K562 (cell line): ENCODE measurements around the gene ARHGEF40. TPM values are rescaled to one million over a fixed set of nuclear protein-coding genes. Genes with fewer than 3 reads are reported as not detected.

Source experiments
- BDP1 ChIP-seq: IDR thresholded peaks from 3 replicates; pipeline ENCODE4 v1.6.1; 2011; ENCODE audit not compliant: insufficient read length, insufficient read depth
- CCNT2 ChIP-seq: IDR thresholded peaks from 2 replicates; pipeline ENCODE4 v1.6.1; 2011; ENCODE audit warnings: borderline replicate concordance, low read depth, mild to moderate bottlenecking, moderate library complexity, mixed read lengths, low read length; ENCODE audit not compliant: insufficient read length; ENCODE audit errors: extremely low read depth
- ELF2 ChIP-seq: fragments of 250-450 bp; sonication (Bioruptor Pico); IDR thresholded peaks from 2 replicates; pipeline ENCODE4 v1.5.0; 2021; ENCODE audit warnings: mild to moderate bottlenecking
- HNRNPUL1 ChIP-seq: fragments of 200-400 bp; formaldehyde crosslinking; IDR thresholded peaks from 2 replicates; pipeline ENCODE4 v1.6.1; 2017; ENCODE audit warnings: low read length
- ID3 ChIP-seq, 2 experiments: fragments of 250-450 bp in 1 of 2; fragments of 450-650 bp in 1 of 2; sonication (Bioruptor Pico) in 1 of 2; IDR thresholded peaks; 2 replicates each; pipeline versions ENCODE4 v1.6.1 to v1.8.0; 2016 to 2021; ENCODE audit warnings: mild to moderate bottlenecking in 2 of 2, moderate library complexity in 2 of 2, missing compliant biosample characterization in 1 of 2, missing genetic modification characterization in 1 of 2
- MEF2A ChIP-seq: IDR thresholded peaks from 2 replicates; pipeline ENCODE4 v1.6.1; 2011; ENCODE audit warnings: low read depth, mild to moderate bottlenecking, low read length, moderate library complexity; ENCODE audit not compliant: control insufficient read depth
- NUFIP1 ChIP-seq: fragments of 450-650 bp; IDR thresholded peaks from 2 replicates; pipeline ENCODE4 v1.6.1; 2018; ENCODE audit not compliant: partially characterized antibody
- RERE ChIP-seq: sonication (generic); formaldehyde crosslinking; IDR thresholded peaks from 2 replicates; pipeline ENCODE4 v1.8.0; 2023; ENCODE audit warnings: missing genetic modification reagents, mild to moderate bottlenecking, borderline replicate concordance
- SLC30A9 ChIP-seq: fragments of 250-450 bp; sonication (Bioruptor Pico); IDR thresholded peaks from 2 replicates; pipeline ENCODE4 v1.8.0; 2022; ENCODE audit warnings: mild to moderate bottlenecking, moderate library complexity
- TRIM28 ChIP-seq: fragments of 450-650 bp; IDR thresholded peaks from 2 replicates; pipeline ENCODE4 v1.6.1; 2017
- XRCC5 ChIP-seq: fragments of 200-400 bp; formaldehyde crosslinking; IDR thresholded peaks from 2 replicates; pipeline ENCODE4 v1.6.1; 2017; ENCODE audit warnings: low read depth, mild to moderate bottlenecking, low read length
- ZC3H11A ChIP-seq: IDR thresholded peaks from 2 replicates; pipeline ENCODE4 v1.6.1; 2012; ENCODE audit warnings: low read depth, low read length, improper control_type of control experiment
- ZNF263 ChIP-seq: sonication (generic); formaldehyde crosslinking; IDR thresholded peaks from 2 replicates; pipeline ENCODE4 v1.8.0; 2022; ENCODE audit warnings: mild to moderate bottlenecking, missing genetic modification reagents, borderline replicate concordance
- ZNF589 ChIP-seq: fragments of 200-800 bp; sonication (Bioruptor generic); IDR thresholded peaks from 2 replicates; pipeline ENCODE4 v1.6.1; 2016; ENCODE audit warnings: low read depth, missing genetic modification characterization, missing compliant biosample characterization
- ZNF830 ChIP-seq: fragments of 250-450 bp; sonication (Bioruptor Pico); IDR thresholded peaks from 2 replicates; pipeline ENCODE4 v1.5.0; 2021; ENCODE audit warnings: mild to moderate bottlenecking
- polyA plus RNA-seq, 8 experiments: library from polyadenylated mRNA; depleted of rRNA in 4 of 8; stranded (reverse) in 5 of 8; unstranded in 3 of 8; fragments of >200 nt; fragmentation: Nextera tagmentation in 2 of 8; fragmentation: Illumina TruSeq in 1 of 8; extraction: Ambion mirVana in 2 of 8; extraction: Trizol in 1 of 8; gene quantifications; 2 replicates each; pipeline versions ENCODE4 v1.2.1 to v1.2.3, GENCODE V29; 2011 to 2014; ENCODE audit warnings: inconsistent platforms in 1 of 8, missing spikeins in 1 of 8
- total RNA-seq, 7 experiments: library from RNA; depleted of rRNA in 6 of 7; stranded (reverse); fragments of >200 nt in 6 of 7; fragmentation: Illumina TruSeq in 2 of 7; extraction: Trizol in 2 of 7; gene quantifications; 2 replicates each; pipeline versions ENCODE4 v1.2.1 to v1.2.3, GENCODE V29; 2011 to 2021; ENCODE audit warnings: low replicate concordance in 1 of 7
- TF ChIP-seq, protein P1 (sequence below): fragments of 450-650 bp; IDR thresholded peaks from 2 replicates; pipeline ENCODE4 v1.6.1; 2016; ENCODE audit warnings: mild to moderate bottlenecking

ARHGEF40 gene
- total and polyA plus RNA-seq, 9 of the 15 experiments (the other 6 are each of a cell fraction or from before 2014, with no cell fraction given) = 0.42 to 6.3 (median 3.8) TPM

- TF ChIP-seq, protein P1, sequence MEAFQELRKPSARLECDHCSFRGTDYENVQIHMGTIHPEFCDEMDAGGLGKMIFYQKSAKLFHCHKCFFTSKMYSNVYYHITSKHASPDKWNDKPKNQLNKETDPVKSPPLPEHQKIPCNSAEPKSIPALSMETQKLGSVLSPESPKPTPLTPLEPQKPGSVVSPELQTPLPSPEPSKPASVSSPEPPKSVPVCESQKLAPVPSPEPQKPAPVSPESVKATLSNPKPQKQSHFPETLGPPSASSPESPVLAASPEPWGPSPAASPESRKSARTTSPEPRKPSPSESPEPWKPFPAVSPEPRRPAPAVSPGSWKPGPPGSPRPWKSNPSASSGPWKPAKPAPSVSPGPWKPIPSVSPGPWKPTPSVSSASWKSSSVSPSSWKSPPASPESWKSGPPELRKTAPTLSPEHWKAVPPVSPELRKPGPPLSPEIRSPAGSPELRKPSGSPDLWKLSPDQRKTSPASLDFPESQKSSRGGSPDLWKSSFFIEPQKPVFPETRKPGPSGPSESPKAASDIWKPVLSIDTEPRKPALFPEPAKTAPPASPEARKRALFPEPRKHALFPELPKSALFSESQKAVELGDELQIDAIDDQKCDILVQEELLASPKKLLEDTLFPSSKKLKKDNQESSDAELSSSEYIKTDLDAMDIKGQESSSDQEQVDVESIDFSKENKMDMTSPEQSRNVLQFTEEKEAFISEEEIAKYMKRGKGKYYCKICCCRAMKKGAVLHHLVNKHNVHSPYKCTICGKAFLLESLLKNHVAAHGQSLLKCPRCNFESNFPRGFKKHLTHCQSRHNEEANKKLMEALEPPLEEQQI = peak; percentile 50; the same call in 1 of the 2 replicates
- TF ChIP-seq MEF2A = no peak
- no peak for TF ChIP-seq RERE
- no peak for TF ChIP-seq ZC3H11A
- no peak for TF ChIP-seq ID3 (CRISPR knock-in tag; IDR thresholded peaks at IDR 0.05)
- no peak for TF ChIP-seq ID3 (tag; IDR thresholded peaks at IDR 0.05)
- no peak for TF ChIP-seq TRIM28
- TF ChIP-seq ZNF263 (CRISPR knock-in tag) = peak; percentile 78; the same call in 1 of the 2 replicates
- 0 out of 2 replicates have a peak, but pooled peaks have one; percentile 29 for TF ChIP-seq ELF2 (CRISPR knock-in tag)
- TF ChIP-seq XRCC5 = peak; percentile 77
- no peak for TF ChIP-seq ZNF589
- TF ChIP-seq CCNT2 = peak; percentile 21
- no peak for TF ChIP-seq SLC30A9 (CRISPR knock-in tag)
- TF ChIP-seq NUFIP1 = no peak
- no peak for TF ChIP-seq ZNF830 (CRISPR knock-in tag)
- no peak for TF ChIP-seq BDP1
- no peak for TF ChIP-seq HNRNPUL1
Observed at GRCh38 chr14:21092273-21093011, 22.3 kb downstream of the ARHGEF40 start (continued).
